ENCODE measurements around the gene IKZF2. TPM values are rescaled to one million over a fixed set of nuclear protein-coding genes. Genes with fewer than 3 reads are reported as not detected.

Gene IKZF2
- total and polyA plus RNA-seq, 4 donors = 0.35 to 4.7 (median 2.5) TPM

GRCh38 chr2:213171147-213171546 lies 19.7 kb upstream of the IKZF2 start:
- TF ChIP-seq REST (IDR thresholded peaks at IDR 0.05) = no peak
- no peak for TF ChIP-seq ZBTB33 (IDR thresholded peaks at IDR 0.05)
- no peak for TF ChIP-seq EGR1 (IDR thresholded peaks at IDR 0.05; ENCODE audit: low read depth in 2 of 2)
- no peak for TF ChIP-seq HNF4G (IDR thresholded peaks at IDR 0.05)
- no peak for TF ChIP-seq RAD21 (IDR thresholded peaks at IDR 0.05)
- TF ChIP-seq GABPA (IDR thresholded peaks at IDR 0.05 in 1 of 2, conservative IDR thresholded peaks at IDR 0.05 in 1 of 2) = no peak
- no peak for TF ChIP-seq MAX (IDR thresholded peaks at IDR 0.05)
- TF ChIP-seq FOXA2 (IDR thresholded peaks at IDR 0.05) = no peak
- TF ChIP-seq SP1 (IDR thresholded peaks at IDR 0.05) = no peak
- no peak for TF ChIP-seq RXRA (IDR thresholded peaks at IDR 0.05)
- TF ChIP-seq HNF4A (conservative IDR thresholded peaks at IDR 0.05) = no peak
- TF ChIP-seq CTCF (IDR thresholded peaks at IDR 0.05; ENCODE audit: low read depth, low read length, missing input control) = no peak
- TF ChIP-seq NR2F2 (IDR thresholded peaks at IDR 0.05) = no peak
- no peak for TF ChIP-seq FOXA1 (IDR thresholded peaks at IDR 0.05)
- TF ChIP-seq ATF3 (IDR thresholded peaks at IDR 0.05) = no peak
- TF ChIP-seq YY1 (IDR thresholded peaks at IDR 0.05) = no peak
- H3K36me3 ChIP-seq (ENCODE audit: control insufficient read depth in 4 of 4, insufficient read depth in 3 of 4, low read depth in 1 of 4, low read length in 3 of 4) = no peaks in the 10 kb centered on the region
- 89% methylated on average over 4 of the region's 4 CpGs for WGBS

More at GRCh38 chr2:213171147-213171546, 19.7 kb upstream of the IKZF2 start:
- Histone ChIP-seq H3K27me3 (ENCODE audit: control insufficient read depth in 4 of 4, insufficient read depth in 4 of 4, low read length in 3 of 4) (no peaks in the 10 kb centered on the region), H3K9ac (ENCODE audit: low read depth in 1 of 2, low read length in 2 of 2) (no peak overlapping the region), H3K27ac (ENCODE audit: low read depth in 1 of 2, low read length in 2 of 2) (no peak overlapping the region), H3K4me1 (ENCODE audit: control insufficient read depth in 4 of 4, insufficient read depth in 4 of 4, low read length in 3 of 4) (no peaks in the 10 kb centered on the region), H3K9me3 (ENCODE audit: control insufficient read depth in 4 of 4, low read length in 3 of 4) (no peaks in the 10 kb centered on the region), H3K4me3 (ENCODE audit: low read depth in 1 of 3, low read length in 3 of 3) (no peak overlapping the region)
- no peak for DNase-seq (ENCODE audit: low spot score)
